Measurements from ENCODE around the gene ADGRG3. TPM values are rescaled to one million over a fixed set of nuclear protein-coding genes. Genes with fewer than 3 reads are reported as not detected.

The ADGRG3 gene
- total RNA-seq, 3 donors from 2014 or later (not counting 1 experiment from before 2014, with no cell fraction given), result 16.6 to 57.3 (median 20.7) TPM

DNA sequence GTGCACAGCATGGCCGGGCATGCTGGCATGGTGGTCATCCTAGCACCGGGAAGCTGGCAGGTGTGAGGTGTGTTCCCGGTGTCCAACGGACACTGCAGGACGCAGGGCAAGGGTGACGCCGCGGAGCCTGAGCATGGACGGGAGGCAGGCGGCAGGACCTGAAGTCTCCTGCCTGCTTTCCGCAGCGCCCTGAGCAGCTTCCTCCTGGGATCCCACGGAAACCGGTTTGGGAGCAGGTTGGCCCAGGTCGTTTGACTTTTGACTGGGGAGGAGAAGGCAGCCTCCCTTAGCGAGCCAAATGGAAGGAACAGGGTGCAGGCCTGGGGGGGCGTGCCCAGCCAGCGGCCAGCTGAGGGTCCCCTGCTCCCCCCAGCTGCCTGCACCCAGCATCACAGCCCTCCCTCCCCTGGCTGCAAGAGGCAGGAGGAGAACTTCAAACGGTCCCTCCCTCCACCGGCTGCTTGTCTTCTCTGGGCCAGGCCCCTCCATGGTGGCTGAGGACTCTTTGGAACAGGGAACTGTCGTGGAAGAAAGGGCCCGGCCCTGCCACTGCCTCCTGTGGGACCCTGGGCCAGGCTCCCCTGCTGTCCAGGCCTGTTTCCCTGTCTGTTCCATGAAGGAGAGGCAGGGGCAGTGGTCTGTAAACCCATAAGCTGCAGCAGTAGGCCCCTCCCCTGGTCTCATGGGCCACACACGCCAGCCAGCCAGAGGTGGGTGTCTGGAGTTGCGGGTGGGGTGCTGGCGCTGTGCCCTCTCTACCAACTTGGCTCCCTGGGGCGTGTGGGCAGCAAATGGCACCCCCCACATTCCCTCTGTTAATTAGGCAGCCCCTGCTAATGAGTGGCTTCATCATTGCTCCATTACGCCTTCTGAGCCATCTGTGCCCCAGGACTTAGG lies 47.5 kb upstream of the ADGRG3 start:
- Mint-ChIP-seq H3K27ac (no peak overlapping the region), H3K36me3 (no peaks in the 10 kb centered on the region), H3K27me3 (ENCODE audit: low read depth in 2 of 2) (peaks cover 0 to 3% of the 10 kb centered on the region in 2 donors), H3K4me3 (no peak overlapping the region), H3K4me1 (peaks cover 21 to 31% of the 10 kb centered on the region in 2 donors), H3K9me3 (no peaks in the 10 kb centered on the region)
- H3K4me3 ChIP-seq (ENCODE audit: low read length), result no peak overlapping the region
- TF ChIP-seq, protein P1, sequence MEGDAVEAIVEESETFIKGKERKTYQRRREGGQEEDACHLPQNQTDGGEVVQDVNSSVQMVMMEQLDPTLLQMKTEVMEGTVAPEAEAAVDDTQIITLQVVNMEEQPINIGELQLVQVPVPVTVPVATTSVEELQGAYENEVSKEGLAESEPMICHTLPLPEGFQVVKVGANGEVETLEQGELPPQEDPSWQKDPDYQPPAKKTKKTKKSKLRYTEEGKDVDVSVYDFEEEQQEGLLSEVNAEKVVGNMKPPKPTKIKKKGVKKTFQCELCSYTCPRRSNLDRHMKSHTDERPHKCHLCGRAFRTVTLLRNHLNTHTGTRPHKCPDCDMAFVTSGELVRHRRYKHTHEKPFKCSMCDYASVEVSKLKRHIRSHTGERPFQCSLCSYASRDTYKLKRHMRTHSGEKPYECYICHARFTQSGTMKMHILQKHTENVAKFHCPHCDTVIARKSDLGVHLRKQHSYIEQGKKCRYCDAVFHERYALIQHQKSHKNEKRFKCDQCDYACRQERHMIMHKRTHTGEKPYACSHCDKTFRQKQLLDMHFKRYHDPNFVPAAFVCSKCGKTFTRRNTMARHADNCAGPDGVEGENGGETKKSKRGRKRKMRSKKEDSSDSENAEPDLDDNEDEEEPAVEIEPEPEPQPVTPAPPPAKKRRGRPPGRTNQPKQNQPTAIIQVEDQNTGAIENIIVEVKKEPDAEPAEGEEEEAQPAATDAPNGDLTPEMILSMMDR (IDR thresholded peaks at IDR 0.05), result no peak
- H3K27ac ChIP-seq (ENCODE audit: low read length), result no peak overlapping the region
- DNase-seq (no peak), ATAC-seq (no peak)
- no peaks in the 10 kb centered on the region for H3K36me3 ChIP-seq (ENCODE audit: control insufficient read depth, insufficient read depth, low read length)
- WGBS (ENCODE audit: insufficient coverage), result 92% methylated on average over 27 of the region's 27 CpGs
- H3K9me3 ChIP-seq (ENCODE audit: control insufficient read depth, insufficient read depth, low read length), result no peaks in the 10 kb centered on the region
- intact Hi-C loops (cut with micrococcal nuclease), result no loop called here
- no peaks in the 10 kb centered on the region for H3K27me3 ChIP-seq (ENCODE audit: control insufficient read depth, insufficient read depth, low read length)
- peaks cover 28% of the 10 kb centered on the region for H3K4me1 ChIP-seq (ENCODE audit: control insufficient read depth, insufficient read depth, low read length)

DNA sequence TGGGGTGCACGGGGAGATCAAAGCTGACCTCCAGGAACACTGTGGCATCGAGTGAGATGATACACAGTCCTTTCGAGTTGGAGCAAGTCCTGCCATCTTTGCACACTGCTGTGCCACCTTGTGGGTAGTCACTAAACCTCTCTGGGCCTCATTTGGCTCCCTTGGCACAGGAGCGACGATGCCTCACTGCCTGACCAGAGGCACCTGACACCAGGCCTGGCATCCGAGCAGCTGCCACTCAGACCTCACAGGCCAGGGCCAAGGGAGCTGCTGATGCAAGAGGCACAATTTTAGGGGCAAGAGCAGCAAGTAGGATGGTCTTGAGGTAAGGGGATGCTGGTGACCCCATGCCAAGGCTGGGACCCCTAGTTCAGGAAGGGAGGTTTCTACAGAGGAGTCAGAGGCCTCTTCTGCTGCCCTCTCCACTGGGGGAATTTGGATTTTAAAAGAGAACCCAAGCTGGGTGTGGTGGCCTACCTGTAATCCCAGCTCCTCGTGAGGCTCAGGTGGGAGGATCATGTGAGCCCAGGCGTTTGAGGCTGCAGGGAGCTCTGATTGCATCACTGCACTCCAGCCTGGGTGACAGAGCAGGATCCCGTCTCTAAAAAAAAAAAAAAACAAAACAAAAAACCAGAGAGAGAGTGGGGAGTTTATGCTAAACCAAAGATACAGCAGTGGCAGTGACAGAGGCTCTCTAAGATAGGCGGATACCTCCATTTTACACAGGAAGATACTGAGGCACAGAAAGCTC lies 46.4 kb upstream of the ADGRG3 start:
- no peak overlapping the region for H3K4me3 Mint-ChIP-seq
- 79% methylated on average over 9 of the region's 10 CpGs for WGBS (ENCODE audit: insufficient coverage)
- no peaks in the 10 kb centered on the region for H3K36me3 Mint-ChIP-seq
- H3K4me1 Mint-ChIP-seq, result peaks cover 26 to 34% of the 10 kb centered on the region in 2 donors
- no peak overlapping the region for H3K27ac Mint-ChIP-seq
- Histone ChIP-seq H3K36me3 (ENCODE audit: control insufficient read depth, insufficient read depth, low read length) (no peaks in the 10 kb centered on the region), H3K27ac (ENCODE audit: low read length) (no peak overlapping the region), H3K9me3 (ENCODE audit: control insufficient read depth, insufficient read depth, low read length) (no peaks in the 10 kb centered on the region), H3K27me3 (ENCODE audit: control insufficient read depth, insufficient read depth, low read length) (no peaks in the 10 kb centered on the region), H3K4me3 (ENCODE audit: low read length) (no peak overlapping the region), H3K4me1 (ENCODE audit: control insufficient read depth, insufficient read depth, low read length) (peaks cover 22% of the 10 kb centered on the region)
- DNase-seq (no peak), ATAC-seq (no peak)
- TF ChIP-seq, protein P1 (IDR thresholded peaks at IDR 0.05), result no peak
- no peaks in the 10 kb centered on the region for H3K9me3 Mint-ChIP-seq
- intact Hi-C loops (cut with micrococcal nuclease), result no loop called here
- peaks cover 0 to 3% of the 10 kb centered on the region in 2 donors for H3K27me3 Mint-ChIP-seq (ENCODE audit: low read depth in 2 of 2)

DNA sequence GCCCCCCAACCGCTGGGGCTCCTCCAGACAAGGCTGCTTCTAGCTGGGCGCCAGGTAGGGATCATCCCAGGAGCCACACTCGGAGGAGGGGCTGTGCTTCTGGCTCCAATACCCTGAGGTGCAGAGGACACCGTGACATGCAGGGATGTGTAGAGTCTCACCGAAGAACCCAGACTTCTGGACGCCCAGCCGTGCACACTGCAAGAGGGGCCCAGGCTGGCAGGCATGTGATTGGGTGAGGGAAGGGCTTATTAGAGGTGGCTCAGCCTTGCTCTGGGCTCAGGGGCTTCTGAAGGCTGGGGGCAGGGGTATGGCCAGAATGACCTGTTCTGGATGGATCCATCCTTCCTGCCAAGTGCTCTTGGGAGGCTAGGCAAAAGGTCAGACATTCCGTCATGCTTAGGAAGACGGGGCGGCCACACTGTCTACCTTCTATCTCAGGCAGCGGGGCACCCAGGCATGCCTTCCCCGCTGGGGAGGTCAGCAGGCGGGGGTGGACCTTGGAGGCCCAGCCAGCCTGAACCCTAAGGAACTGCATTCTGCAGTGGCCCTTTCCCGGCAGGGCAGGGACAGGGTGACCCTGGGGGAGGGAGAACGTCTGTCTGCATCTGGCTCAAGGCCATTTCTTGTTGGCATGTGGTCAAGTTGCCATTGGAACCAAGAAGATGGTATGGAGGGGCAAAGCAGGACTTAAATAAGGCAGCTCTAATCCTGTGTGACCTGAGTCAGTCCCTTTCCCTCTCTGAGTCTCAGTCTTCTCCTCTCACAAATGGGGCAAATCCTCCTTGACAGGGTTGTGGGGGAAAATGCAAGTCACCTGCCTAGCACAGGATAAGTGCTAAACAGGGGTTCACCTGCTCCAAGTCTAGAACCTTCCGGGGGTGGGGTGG lies 45.5 kb upstream of the ADGRG3 start:
- 91% methylated on average over 16 of the region's 16 CpGs for WGBS (ENCODE audit: insufficient coverage)
- Mint-ChIP-seq H3K27me3 (ENCODE audit: low read depth in 2 of 2) (peaks cover 0 to 3% of the 10 kb centered on the region in 2 donors), H3K4me3 (no peak overlapping the region), H3K27ac (no peak overlapping the region), H3K36me3 (no peaks in the 10 kb centered on the region), H3K9me3 (no peaks in the 10 kb centered on the region), H3K4me1 (peaks cover 22 to 30% of the 10 kb centered on the region in 2 donors)
- intact Hi-C loops (cut with micrococcal nuclease), result no loop called here
- TF ChIP-seq, protein P1 (IDR thresholded peaks at IDR 0.05), result no peak
- no peak for DNase-seq
- ATAC-seq, result no peak
- Histone ChIP-seq H3K27me3 (ENCODE audit: control insufficient read depth, insufficient read depth, low read length) (no peaks in the 10 kb centered on the region), H3K4me1 (ENCODE audit: control insufficient read depth, insufficient read depth, low read length) (peaks cover 14% of the 10 kb centered on the region), H3K36me3 (ENCODE audit: control insufficient read depth, insufficient read depth, low read length) (no peaks in the 10 kb centered on the region), H3K27ac (ENCODE audit: low read length) (no peak overlapping the region), H3K9me3 (ENCODE audit: control insufficient read depth, insufficient read depth, low read length) (no peaks in the 10 kb centered on the region), H3K4me3 (ENCODE audit: low read length) (no peak overlapping the region)

All from natural killer cell (primary cell).